NCI-H748 treated with DMSO at 0.1 percent for 48 hours (cell line): Measurements from ENCODE around the gene DPM2.

ENCODE experiments used
- DNase-seq: peaks from one replicate; lab custom pipeline; 2025; lab: John Stamatoyannopoulos, UW

Gene DPM2, protein sequence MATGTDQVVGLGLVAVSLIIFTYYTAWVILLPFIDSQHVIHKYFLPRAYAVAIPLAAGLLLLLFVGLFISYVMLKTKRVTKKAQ

DNA sequence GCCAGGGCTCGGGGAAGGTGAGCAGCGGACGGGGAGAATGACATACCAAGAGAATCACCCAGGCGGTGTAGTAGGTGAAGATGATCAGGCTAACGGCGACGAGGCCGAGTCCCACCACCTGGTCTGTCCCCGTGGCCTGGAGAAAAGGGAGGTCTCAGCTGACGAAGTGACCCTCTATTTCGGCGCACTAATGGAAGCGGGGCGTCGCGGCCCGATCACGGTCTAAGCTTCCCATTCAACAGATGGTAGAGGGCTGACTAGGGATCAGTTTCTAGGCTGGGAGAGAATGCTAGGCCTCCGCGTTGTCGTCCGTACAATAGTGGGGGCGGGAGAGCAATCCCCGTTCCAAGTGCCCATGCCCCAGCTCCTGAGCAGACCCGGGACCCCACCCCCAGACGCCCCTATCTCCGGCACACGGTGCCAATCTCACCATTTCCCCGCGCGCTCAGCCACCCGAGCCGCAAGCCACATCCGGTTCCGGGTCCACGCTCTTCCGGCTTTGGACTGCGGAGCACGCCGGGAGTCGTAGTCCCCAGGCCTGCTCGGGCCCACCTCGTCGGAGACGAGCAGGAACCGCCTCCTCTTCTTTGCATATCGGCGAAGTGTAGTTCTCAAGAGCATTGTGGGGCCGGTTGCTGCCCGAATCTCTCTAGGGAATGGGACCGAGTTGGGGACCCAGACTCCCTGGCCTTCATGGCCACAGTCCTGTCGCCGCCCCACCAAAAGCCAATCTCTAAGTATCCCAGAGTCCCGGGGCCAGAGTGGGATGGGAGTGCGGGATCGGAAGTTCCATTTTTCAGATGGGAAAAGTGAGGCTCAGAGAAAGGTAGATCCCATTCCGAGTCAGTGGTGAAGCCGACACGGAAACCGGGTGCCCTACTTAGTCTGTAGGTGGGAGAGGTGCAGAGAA, at the start of gene DPM2:
Gene DPM2, minus strand, starts transcription at position 467 of the 910 bp plus-strand sequence. Its CDS starts 34 bp downstream, at position 433.
- DNase-seq = peak; percentile 30

DNA sequence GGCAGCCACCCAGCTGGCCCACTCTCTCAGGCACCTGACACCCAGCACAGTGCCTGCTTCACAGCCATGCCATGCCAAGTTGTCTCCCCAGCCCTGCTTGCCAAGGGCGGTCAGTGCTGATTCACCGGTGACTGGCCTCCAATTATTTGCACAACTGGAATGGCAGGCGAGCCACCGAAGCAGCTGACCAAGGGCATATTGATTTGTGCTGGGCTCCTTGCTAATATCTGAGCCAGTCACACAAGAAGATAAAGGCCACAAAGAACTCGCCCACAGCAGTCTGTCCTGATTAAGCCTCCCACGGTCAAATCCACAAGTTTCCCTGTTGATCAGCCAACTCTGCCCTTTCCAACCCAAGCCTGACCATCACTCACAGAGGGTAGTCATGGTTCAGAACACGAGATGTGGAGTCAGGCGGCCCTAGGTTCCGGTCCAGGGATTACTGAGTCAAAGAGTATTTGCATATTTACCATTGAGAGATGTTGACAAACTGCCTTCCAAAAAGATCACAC, 49.5 kb upstream of the DPM2 start:
- no peak for DNase-seq

DNA sequence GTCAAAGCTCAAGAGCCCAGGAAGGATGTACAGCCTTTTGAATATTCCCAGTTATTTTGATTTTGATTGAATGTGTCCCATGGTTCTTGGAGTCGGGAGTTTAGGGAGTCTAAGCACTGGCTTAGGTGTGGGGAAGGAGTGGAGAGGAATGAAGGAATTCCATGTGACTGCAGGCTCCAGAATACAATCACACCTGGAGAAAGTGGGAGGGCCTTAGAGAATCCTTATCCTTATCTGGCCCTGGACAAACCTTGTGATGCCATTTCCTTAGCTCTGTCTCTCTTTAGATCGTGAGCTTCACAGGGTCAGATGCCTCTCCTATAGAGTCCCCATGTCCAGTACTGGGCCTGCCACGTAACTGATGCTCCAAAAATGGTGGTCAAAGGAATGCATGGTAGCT, 47.4 kb upstream of the DPM2 start:
- no peak for DNase-seq

DNA sequence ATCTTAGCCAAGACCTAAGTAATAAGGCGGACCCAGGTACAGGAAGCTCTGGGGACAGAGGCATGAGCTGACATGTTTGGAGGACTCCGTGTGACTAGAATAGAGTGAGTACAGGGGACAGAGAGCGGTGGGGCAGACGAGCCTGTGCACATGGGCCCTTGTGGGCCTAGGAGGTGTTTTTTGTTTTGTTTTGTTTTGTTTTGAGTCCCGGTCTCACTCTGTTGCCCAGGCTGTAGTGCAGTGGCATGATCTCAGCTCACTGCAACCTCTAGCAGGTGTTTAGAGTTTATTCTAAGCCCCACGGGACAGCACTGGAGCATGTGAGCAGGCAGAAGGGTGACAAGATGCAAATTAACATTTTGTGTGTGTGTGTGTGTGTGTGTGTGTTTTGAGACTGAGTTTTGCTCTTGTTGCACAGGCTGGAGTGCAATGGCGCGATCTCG, 46.2 kb upstream of the DPM2 start:
- DNase-seq = no peak

DNA sequence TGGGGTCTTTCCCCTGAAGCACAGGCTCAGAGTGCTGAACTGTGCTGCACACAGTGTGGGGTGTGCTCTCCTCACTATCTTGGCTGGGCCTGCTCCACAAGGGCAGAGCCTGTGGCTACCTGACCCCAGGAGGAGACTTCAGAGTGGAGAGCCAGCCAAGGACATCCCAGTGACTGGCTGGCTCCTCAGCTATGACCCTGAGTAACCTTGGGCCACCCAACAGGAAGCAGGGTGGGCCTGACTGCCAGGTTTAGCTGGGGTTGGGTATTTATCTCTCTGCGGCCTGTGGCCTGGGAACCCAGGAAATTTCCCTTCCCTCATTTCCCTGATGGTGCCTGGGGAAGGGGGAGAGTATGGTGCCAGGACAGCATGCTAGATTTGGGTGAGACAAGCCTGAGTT, 45.3 kb upstream of the DPM2 start:
- DNase-seq = no peak

DNA sequence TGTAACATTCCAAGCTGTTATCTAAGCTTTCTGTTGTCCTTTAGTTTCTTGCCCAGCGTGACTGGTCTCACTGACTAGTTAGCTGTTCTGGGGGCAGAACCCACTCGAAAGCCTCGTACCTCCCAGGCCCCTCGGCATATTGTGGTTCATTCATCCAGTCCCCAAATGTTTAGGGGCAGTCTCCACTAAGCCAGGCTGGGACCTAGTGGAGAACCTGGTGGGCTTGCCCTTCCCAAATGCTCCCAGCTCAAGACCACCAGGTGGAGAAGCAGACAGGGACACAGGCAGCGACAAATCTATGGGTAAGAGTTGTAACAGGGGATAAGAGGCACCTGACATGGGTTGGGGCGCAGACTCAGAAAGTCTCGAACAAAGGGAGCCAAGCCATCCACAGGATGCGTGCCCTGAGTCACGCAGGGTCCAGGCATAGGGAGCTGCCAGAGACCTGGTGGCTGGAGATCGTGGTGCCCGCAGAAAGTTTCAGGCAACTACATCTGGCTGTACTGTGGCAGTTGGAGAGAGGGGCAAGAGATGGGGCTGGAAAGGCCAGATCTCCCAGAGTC, 44.0 kb upstream of the DPM2 start:
- no peak for DNase-seq

DNA sequence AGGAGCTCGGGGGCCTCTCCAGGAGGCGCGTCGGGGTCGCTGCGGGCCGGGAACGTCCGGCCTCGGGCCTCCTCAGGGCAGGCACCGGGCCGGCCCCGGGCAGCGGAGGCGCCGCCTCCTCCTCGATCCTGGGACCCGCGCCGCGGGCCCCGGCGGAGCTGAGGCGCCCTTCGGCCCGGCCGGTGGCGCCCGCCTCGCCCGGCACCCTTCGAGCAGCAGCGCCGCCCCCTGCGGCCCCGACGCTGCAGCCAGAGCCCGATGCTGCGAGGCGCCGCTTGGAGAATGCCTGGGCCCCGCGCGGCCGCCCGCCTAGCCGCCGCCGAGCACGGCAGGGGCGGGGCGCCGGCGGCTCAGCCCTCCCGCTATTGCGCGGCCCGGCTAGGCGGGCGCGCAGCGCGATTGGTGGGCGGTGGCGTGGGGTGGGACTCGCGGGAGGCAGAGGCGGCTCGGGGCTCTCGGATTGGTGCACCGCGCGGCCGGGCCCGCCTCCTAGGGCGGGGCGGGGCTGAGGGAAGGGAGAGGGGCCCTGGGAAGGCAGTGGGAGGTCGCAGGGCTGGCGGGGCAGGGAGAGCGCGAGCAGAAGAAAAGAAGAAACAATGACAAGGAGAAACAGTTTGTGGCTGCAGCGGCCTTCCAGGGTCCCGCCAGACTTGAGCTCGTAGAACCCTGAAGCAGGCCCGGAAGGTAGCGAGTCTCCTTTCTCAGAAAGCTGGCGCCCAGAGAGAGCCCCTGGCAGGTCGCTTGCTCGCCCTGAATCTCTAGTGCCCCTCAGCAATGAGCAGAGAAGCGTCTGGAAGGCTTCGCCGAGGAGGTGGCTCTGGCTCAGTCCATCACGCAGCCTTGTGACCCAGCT, 43.3 kb upstream of the DPM2 start, which contains the start of gene EEIG1:
Gene EEIG1, minus strand, starts transcription at position 284 of the 853 bp plus-strand sequence. CDS start 852 bp downstream, outside the sequence.
- peak; percentile 82 for DNase-seq

DNA sequence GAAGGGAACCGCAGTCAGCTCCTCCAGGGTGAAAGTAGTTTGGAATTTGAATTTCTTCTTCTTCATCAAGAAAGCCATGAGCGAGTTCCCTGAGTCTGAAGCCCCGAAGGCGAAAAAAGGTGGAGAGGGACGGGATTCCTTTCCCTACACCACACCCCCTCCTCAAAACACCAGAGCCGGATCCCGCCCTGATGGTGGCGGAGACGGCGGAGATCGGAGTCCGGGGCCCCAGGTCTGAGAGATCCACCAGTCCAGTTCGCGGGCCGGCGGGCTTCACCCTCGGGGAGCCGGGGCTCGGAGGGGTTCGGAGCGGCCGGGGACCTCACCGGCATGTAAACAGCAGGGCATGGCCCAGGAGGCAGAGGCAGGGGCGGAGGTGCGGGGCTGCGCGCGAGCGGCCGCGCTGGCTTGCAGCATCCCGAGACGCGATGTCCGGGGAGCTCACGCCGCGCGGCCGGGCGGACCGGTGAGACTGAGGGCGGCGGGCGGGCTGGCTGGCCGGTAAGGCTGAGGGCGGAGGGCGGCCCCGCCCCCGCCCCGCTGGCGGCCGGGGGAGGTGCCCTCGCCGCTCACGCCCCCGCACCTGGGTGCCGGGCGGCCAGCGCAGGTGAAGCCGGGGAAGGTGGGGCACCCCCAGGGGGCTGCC, 42.5 kb upstream of the DPM2 start:
- peak; percentile 56 for DNase-seq

DNA sequence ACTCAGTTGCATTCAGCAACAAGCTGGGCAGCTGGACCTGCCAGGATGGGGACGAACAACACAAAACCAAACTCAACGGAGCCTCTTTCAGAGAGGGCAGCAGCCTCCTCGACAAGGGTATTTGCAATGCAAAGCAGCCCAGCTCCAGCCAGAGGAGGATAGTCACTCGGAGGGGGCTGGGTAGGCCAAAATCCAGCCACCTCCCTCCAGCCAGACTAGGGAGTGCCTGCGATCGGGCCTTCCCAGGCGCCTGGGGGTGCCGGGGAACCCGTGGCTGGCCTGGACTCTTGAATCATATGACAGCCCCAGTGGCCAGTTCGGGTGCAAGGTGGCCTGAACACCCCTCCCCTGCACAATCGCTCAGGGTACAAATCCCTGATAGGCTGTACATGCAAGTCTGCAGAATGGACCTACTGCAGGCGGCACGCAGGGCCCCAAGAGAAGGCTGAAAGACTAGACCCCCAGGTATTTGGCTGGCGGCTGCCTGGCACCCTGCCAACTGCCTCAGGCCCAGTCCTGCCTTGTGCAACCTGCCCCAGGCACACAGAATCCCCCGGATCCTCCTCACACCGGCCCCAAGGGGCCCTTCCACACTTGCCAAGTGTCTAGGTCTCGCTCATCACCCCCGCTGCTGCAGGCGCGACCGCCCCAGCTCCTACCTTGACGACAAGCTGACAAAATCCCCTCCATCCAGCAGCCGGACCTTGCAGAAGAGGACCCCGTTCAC, 41.8 kb upstream of the DPM2 start:
- DNase-seq = peak; percentile 56

DNA sequence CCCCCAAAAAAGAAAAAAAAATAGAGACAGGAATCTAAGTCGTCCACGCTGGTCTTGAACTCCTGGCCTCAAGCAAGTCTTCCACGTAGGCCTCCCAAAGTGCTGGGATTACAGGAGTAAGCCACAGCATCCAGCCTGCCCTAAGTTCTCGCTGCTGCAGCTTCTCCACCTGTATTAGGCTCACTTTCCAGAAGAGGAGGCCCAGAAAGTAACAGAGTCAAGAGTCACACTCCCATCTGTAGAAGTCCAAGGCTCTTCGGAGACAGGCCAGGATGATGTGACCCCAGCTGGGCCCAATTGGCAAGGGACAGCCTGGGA, 41.3 kb upstream of the DPM2 start:
- no peak for DNase-seq

DNA sequence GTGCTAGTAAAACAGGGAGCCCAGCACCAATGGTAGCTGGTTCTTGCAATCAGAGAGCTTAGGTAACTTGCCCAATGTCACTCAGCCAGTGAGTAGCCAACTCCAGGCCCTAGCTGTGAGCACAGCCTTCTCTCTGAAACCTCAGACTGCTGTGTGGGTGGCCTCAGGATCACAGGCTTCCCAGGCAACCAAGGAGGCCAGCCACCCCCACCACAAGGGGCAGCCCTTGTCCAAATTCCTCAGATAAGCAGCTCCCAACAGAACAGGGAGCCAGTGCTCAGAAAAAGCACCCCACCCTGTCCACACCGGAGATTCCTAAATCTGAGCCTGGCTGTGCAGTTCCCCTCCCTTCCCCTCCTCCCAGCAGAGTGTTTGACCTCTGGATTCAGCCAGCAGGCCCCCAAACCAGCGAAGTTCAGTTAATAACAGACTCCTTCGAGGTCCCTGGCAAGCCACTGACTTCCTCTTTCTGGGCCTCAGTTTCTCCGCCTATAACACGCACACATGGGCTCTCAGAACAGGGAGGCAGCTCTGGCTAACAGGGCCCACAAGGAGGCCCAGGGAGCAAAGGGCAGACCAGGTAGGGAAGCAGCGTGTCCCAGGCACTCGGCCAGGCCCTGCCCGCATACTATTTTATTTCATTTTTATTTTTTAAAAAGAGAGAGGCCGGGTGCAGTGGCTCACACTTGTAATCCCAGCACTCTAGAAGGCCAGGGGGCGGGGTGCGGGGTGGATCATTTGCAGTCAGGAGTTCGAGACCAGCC, 40.4 kb upstream of the DPM2 start:
- DNase-seq = no peak

DNA sequence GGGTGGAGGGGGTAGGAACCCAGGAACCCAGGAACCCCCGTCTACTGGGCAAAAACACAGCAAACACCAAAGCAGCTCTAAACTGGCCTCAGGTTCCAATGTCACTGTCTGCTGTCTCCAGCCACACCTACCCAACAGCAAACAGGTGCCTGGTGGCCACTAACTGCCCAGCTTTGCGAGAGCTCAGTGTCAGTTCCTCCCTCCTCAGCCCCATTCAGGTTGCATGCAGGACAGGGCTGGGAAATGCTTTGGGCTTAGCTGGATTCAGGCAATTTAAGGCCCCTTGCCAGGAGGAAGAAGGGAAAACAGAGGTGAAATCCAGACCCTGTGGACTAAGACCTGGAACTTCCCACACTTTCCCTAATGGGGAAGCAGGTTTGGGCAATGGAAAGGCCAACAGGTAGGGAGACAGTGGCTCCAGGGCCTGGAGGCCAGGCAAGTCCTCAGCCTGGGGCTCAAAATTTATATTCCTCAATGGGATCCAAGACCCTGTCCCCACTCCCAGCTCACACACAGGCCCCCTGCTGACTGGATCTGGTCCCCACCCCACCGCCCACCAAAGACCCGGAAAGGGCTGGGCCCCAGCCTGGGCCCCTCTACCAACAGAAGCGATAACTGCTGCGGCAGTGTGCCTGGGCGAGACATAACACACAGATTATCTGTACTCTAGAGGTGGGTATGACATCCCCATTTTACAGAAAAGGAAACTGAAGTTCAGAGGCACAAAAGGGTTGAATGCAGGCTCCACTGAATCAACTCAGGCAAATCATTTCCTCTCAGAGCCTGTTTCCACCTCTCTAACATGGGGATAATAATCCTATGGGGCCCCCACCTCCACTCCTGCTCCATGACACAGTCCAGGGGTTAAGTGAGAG, 39.6 kb upstream of the DPM2 start:
- no peak for DNase-seq

DNA sequence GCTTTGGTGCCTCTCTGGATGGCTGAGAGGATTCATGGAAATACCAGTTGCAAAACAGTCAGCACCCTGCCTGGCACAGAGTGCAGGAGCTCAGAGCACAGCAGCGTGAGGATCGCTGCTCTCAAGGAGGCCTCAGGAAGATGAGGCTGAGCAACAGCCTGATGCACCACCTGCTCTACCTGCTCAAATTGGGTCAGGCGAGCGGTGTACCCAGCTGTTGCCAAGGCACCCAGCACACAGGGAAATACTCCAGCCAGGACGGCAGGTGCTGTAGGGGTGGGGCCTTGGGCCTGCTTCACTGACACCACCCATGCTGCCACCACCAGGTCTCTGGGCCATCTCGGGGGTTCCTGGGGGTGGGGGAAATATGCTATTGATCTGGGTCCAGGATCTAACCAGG, 38.8 kb upstream of the DPM2 start:
- peak; percentile 60 for DNase-seq

DNA sequence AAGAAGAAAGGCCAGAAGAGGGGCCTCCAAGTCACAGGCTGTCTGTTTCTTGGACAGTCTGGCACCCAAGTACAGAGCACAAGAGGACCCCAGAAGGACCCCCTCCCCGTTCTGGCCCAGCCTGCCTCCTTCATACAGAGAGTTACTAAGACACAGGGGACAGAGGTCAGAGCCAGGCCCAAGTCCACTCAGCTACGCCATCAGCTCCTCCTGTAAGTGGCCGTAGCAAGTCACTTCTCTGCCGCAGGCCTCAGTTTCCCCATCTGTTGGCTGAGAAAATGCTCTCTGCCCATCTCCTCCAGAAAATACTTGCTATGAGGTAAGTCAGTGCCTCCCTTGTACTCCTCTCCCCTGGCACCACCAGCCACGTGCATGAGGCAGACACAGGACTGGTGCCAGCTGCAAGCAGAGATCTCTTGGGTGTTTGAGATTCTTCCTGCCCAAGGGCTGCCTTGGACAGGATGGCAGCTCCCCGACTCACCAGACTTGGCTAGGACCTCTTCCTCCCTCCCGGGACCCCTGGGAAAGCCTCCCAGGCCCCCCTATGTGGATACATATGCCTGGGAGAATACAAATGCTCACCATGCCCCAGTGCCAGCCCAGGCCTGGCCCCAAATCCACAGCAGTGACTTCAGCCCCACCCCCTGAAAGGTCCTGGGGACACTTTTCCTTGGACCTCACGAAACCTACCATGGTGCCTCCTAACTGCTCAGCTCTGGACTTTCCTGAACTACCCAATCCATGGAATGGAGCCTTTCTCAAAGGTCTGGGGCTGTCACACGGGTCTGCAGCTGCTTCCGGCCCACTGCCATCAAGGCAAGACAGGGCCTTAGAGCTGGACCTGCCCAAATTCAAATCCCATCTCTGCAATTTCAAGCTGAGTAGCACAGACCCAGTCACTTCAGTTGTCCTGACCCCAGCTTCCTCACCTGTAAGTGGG, 38.0 kb upstream of the DPM2 start:
- no peak for DNase-seq

DNA sequence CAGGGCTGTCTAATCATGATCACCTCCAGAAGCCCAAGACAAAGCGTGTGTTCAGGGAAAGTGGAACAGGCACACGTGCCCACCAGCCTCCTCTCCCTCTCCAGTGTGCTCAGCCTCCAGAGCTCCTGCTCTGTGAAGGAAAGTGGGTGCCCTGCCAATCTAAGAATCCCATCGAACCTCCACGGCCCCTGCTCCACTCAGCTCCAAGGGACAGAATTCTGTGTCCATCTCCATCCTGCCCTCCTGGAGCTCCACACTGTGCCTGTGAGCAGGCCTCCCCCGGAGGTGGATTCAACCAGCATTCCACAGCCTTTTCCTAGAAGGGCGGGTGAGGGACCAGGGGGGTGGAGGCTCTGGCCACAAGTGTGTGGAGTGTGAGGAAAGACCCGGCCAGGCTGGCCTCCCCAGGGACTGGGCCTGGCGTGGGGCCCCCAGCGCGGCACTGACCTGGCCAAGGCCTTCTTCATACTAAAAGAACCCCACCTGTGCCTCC, 37.2 kb upstream of the DPM2 start:
- no peak for DNase-seq

DNA sequence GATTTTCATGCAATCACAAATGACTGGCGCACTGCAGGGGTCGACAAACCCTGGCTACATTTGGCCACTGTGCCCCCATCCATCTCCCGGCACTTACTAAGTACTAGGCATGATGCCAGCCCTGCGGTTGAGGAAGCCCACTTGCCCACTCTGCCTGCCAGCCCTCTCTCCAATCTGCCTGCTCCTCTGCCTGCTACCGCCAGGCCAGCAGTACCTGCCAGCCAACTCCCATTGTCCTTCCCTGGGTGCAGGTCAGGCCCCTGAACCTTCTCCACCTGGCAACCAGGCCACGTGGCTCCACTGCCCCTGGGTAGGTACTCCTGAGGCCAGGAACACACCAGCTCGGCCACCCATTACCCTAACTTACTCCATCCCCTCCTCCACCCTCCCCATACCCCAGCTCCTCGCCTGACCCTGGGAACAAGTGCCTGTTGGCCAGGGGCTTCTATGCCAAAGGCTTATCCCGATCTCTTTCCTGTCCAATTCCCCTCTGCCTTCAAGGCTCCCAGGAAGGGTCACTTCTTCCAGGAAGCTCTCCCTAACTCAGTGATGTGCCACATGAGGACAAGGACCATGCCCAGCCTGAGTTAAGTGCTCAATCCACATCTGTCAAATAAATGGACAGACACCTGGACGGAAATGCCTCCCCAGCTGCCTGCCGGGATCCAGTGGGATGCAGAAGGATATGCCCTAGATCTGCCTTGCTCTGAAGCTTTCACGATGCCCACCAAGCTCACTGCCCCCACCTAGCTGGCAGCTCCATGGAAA, 36.5 kb upstream of the DPM2 start:
- DNase-seq = no peak
